ENCODE data around the gene HAL. TPM values are rescaled to one million over a fixed set of nuclear protein-coding genes. Genes with fewer than 3 reads are reported as not detected.

The HAL gene
- total and polyA plus RNA-seq, 2 experiments from 2014 or later, result 0.91 to 1.3 TPM

GRCh38 chr12:95940514-95940913 lies 55.6 kb downstream of the HAL start:
- H3K27me3 ChIP-seq, result no peaks in the 10 kb centered on the region
- H3K9me3 ChIP-seq (ENCODE audit: low read depth), result no peaks in the 10 kb centered on the region
- no peaks in the 10 kb centered on the region for H3K9me2 ChIP-seq (replicated peaks; ENCODE audit: insufficient read depth)
- DNase-seq (ENCODE audit: low spot score), result no peak
- H3K4me3 ChIP-seq, result no peak overlapping the region
- H3K4me1 ChIP-seq (ENCODE audit: insufficient read depth), result no peaks in the 10 kb centered on the region
- TF ChIP-seq EZH2 (IDR thresholded peaks at IDR 0.05; ENCODE audit: borderline replicate concordance), result no peak
- no peak for TF ChIP-seq CTCF (IDR thresholded peaks at IDR 0.05; ENCODE audit: poor library complexity)
- TF ChIP-seq EZH2phosphoT487 (IDR thresholded peaks at IDR 0.05; ENCODE audit: low read depth, severe bottlenecking, unreplicated experiment), result no peak
- H3K36me3 ChIP-seq (replicated peaks; ENCODE audit: insufficient read depth, low read depth), result no peaks in the 10 kb centered on the region
- H3K27ac ChIP-seq, result no peak overlapping the region
- 71% methylated on average over 6 of the region's 6 CpGs for WGBS (ENCODE audit: low lambda C conversion rate, missing lambda C conversion rate)
- H4K20me1 ChIP-seq (ENCODE audit: insufficient read depth, poor library complexity, severe bottlenecking), result no peaks in the 10 kb centered on the region
- H2AFZ ChIP-seq, result no peak overlapping the region
- no peaks in the 10 kb centered on the region for H3K79me2 ChIP-seq
- H3K4me2 ChIP-seq, result no peak overlapping the region

Other genes with a start within 250 kb of the HAL start
- 33.5 and 37.0 TPM in 2 replicates for gene NTN4, start 205.6 kb downstream of the HAL start, total RNA-seq
- gene NTN4, start 205.6 kb downstream of the HAL start, polyA plus RNA-seq, result 20.2 and 23.5 TPM in 2 replicates
- gene SNRPF, start 137.4 kb downstream of the HAL start, total RNA-seq, result 10.9 and 20.0 TPM in 2 replicates
- 54.4 and 54.6 TPM in 2 replicates for gene SNRPF, start 137.4 kb downstream of the HAL start, polyA plus RNA-seq
- gene CCDC38, start 53.7 kb downstream of the HAL start, total RNA-seq, result 0.48 TPM in 1 of 2 replicates, not detected in the other
- 0.55 TPM in 1 of 2 replicates, not detected in the other for gene CCDC38, start 53.7 kb downstream of the HAL start, polyA plus RNA-seq
- gene AMDHD1, start 53.0 kb downstream of the HAL start, total RNA-seq, result 2.1 and 3.5 TPM in 2 replicates
- gene AMDHD1, start 53.0 kb downstream of the HAL start, polyA plus RNA-seq, result 0.43 and 3.0 TPM in 2 replicates
- gene LTA4H, start 39.2 kb upstream of the HAL start, total RNA-seq, result 89.0 and 90.5 TPM in 2 replicates
- 35.0 and 42.1 TPM in 2 replicates for gene LTA4H, start 39.2 kb upstream of the HAL start, polyA plus RNA-seq
- 10.6 and 12.1 TPM in 2 replicates for gene ELK3, start 198.0 kb upstream of the HAL start, total RNA-seq
- gene ELK3, start 198.0 kb upstream of the HAL start, polyA plus RNA-seq, result 12.9 and 13.4 TPM in 2 replicates